Measurements from ENCODE around the gene CX3CL1.
"Not testable (repeated sequence)": the region's sequence is repeated elsewhere in the genome, so short reads cannot be mapped to it uniquely, and the experiment has no call there.

The CX3CL1 gene

DNA sequence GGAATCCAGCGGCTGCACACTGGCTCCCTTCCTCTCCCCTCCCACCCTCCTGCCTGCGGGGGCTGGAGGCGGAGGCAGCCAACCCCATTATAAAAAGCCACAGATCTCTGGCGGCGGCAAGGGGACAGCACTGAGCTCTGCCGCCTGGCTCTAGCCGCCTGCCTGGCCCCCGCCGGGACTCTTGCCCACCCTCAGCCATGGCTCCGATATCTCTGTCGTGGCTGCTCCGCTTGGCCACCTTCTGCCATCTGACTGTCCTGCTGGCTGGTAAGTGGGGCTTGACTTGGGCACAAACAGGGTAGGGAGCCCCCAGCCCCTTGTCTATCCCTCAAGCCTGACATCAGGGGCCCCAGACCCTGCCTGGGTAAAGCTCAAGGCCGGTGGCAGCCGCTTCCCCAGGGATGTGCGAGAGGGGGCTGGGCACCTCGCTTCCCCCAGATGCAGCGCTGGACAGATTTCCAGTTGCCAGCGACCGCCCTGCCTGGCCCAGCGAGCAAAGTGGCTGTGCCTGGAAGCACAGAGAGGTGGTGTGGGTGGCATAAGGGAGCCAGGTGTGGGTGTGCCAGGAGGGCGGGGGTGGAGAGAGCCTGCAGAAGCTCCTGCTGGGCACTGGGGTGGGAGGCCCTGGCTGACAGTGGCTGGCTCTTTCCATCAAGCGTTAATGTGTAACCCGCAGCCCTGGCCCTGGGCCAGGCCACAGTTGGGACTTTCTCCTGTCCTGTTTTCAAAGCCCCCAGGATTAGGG is at the start of gene CX3CL1:
Gene CX3CL1 (plus strand): TSS at position 119 of the 745 bp plus-strand sequence. CDS start 79 bp downstream, at position 198.
- DNase-seq = peak; percentile 68

DNA sequence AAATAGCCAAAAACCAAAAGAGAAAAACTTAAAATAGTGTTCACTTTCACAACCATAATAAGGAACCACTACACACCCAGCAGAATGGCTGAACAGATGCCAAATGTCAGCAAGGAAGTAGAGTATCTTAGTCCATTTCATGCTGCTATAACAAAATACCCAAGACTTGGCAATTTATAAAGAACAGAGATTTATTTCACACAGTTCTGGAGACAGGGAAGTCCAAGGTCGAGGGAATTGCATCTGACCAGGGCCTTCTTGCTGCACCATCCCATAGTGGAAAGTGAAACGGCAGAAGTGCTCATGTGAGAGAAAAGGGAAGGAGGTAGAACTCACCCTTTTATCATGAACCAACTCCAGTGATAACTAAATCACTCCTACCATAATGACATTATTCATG is 47.5 kb upstream of the CX3CL1 start:
- DNase-seq = no peak

DNA sequence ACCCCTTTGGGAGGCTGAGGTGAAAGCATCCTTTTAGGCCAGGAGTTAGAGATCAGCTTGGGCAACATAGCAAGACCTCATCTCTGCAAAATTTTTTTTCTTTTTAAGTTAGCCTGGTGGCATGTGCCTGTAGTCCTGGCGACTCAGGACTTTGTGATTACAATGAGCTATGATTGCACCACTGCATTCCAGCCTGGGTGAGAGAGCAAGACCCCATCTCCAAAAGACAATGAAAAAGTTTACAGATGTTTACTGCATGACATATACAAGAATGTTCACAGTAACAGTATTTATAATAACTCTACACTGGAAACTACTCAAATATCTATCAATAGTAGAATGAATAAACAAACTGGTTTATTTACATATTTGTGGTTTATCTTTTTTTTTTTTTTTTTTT is 46.8 kb upstream of the CX3CL1 start:
- DNase-seq = no peak

DNA sequence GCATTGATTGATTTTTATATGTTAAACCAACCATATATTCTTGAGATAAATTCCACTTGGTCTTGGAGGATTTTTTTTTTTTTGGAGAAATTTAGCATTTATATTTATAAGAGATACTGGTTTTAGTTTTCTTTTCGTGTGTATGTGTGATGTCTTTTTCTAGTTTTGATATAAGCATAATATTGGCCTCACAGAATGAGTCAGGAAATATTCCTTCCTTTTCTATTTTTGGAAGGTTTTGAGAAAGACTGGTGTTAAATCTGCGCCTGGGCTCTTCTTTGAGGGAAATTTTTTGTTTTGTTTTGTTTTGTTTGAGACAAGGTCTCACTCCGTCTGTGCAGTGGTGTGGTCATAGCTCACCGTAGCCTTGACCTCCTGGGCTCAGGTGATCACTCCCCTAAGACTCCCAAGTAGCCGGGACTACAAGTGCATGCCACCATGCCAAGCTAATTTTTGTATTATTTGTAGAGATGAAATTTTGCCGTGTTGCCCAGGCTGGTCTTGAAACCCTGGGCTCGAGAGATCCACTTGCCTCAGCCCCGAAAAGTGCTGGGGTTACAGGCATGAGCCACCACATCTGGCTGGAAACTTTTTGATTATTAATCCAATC is 42.5 kb upstream of the CX3CL1 start:
- DNase-seq = no peak

DNA sequence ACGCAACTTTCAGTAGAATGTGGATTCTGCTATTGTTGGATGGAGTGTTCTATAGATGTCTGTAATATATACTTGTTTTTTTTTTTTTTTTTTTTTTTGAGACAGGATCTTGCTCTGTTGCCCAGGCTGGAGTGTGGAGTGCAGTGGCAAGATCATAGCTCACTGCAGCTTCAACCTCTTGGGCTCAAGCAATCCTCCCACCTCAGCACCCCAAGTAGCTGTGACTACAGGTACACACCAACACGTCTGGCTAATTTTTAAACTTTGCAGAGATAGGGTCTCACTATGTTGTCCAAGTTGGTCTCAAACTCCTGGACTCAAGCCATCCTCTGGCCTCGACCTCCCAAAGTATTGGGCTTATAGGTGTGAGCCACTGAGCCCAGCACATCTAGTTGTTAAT is 40.9 kb upstream of the CX3CL1 start:
- no peak for DNase-seq

DNA sequence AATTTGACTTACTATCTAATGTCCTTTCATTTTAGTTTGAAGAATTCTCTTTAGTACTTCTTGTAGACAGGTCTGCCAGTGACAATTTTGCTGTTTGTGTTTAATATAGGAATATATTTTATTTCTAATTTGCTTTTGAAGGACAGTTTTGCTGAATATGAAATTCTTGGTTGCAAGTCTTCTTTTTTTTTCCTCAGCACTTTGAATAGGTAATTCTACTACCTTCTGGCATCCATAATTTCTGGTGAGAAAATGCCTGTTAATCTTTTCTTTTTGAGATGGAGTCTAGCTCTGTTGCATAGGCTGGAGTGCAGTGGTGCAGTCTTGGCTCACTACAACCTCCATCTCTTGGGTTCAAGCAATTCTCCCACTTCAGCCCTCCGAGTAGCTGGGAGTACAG is 38.9 kb upstream of the CX3CL1 start:
- no peak for DNase-seq

DNA sequence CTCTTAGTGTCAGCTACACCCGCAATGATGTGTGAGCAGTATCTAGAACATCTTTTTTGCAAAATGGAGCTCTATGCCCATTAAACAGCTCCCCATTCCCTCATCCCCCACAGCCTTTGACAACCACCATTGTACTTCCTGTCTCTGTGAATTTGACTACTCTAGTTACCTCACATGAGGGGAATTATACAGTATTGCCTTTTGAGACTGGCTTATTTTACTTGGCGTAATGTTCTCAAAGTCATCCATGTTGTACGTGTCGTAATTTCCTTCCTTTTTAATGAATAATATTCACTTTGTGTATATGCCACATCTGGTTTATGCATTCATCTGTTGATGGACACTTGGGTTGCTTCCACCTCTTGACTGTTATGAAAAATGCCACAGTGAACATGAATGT is 36.9 kb upstream of the CX3CL1 start:
- DNase-seq = no peak

DNA sequence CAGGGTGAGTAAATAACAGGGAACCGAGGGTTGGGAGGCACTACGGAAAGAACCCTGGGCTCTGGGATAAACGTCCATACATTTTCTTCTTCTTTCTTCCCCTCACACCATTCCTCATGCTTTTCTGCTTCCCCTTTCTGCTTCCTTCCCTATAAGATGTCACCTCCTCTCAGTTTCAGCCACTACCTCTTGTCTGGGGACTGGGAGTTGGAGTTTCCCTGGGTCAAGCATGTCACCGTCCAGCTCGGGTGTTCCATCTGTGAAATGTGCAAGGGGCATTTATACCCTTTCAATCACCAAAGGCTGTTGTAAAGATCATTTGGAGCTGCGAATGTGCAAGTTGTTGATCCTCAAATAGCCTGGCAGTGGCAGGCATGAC is 31.2 kb upstream of the CX3CL1 start:
- DNase-seq = no peak

DNA sequence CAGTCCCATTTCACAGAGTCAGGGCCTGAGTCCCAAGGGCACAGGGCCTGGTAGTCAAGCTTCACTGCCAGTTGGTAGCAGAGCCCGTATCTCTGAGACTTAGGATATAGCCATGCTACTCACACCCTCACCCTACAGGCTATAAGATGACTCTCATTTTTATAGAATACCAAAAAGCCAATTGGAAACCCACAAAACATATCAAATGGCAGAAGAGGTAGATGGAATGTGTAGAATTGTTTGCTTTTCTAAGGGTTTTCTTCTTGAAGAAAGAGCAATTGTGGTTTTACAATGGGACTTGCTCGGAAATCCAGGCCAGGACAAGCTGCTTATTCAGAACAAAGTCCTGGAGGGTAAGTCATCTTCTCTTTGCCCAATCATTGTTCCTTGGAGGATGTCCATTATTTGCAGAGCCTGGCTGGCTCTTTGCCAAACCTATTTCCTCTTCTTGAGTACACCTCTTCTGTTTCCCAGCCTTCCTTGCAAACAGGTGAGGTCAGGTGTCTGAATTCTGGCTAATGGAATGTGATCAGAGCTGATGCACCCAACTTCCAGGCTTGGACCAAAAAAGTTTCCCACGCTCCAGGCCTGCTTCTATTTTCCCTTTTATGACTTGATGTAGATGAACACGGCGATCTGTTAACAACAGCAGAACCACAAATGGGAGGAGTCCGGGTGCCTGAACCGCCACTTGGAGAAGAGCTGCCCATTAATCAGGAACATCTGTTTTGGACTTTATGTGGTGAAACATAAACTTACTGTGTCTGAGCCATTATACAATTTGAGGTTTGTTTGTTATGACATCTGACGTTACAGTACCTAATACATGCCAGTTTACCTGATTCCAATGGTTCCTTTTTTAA is 30.6 kb upstream of the CX3CL1 start:
- DNase-seq = peak; percentile 80

DNA sequence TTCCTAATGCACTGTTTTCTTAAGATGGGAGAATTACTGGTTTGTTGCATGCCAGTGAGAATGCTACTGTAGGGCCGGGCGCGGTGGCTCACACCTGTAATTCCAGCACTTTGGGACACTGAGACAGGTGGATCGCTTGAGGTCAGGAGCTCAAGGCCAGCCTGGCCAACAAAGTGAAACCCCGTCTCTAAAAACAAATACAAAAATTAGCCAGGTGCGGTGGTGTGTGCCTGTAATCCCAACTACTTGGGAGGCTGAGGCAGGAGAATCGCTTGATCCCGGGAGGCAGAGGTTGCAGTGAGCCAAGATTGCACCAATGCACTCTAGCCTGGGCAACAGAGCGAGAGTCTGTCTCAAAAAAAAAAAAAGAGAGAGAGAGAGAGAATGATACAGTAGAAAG is 29.7 kb upstream of the CX3CL1 start:
- not testable (repeated sequence) for DNase-seq

DNA sequence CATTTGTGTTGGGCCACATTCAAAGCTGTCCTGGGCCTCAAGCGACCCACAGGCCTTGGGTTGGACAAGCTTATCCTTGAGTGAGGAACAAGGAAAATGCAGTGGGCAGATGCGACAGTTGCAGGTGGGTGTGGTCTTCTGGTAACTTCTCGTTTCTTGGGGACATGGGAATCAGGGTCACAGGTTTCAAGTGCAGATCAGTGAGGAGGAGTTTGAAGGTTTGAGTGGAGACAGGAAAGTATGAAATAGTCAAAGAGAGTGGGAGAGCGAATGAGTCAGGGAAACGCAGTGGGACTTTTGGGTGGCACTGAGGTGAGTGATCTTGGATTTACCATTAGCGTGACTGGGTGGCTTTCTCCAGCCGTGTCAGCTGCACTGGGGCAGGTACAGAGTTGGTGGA is 29.1 kb upstream of the CX3CL1 start:
- no peak for DNase-seq

DNA sequence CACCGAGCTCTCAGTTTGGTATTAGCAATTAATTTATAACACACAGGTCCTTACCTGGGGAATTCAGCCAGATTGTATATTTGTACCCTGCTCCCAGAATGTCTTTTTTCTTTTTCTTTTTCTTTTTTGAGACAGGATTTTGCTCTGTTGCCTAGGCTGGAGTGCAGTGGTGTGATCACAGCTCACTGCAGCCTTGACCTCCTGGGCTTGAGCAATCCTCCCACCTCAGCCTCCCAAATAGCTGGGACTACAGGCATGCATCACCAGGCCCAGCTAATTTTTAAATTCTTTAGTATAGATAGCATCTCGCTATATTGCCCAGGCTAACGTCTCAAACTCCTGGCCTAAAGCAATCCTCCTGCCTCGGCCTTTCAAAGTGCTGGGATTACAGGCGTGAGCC is 28.2 kb upstream of the CX3CL1 start:
- not testable (repeated sequence) for DNase-seq

DNA sequence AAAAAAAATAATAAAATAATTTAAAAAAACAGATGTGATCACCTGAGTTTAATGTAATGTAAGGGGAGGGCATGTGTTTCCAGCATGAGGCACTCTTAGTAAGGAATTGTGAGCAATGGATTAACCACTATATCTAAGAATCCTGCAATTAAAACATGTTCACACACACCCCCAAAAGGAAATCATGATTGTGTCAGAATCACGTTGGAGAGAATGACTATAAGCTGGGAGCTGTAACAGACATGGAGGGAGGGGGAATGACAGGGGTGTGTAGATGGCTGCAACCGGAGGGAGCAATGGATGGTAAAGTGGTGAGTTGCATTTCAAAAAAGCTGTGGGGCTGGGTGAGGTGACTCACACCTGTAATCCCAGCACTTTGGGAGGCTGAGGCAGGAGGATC is 27.3 kb upstream of the CX3CL1 start:
- no peak for DNase-seq

DNA sequence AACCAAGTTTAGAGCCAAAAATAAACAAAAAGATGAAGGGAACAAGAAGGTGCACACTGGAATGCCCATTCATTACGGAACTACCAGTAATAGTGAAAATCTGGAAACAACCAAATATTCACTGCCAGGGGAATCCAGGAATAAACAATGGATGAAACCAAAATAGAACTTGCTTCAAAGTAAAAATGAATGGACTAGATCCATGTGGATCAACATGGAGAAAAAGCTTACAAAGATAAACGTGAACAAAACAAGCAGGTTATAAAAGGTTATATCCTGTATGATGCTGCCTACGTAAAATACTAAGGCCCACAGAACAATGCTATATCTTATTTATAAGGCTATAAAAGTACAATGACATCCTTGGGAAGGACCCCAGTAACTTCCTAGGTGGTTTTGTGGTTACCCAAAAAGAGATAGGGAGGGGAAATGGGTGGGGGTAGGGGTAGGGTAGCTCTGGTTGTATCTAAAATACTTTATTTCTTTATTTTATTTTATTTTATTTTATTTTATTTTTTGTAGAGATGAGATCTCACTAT is 26.6 kb upstream of the CX3CL1 start:
- DNase-seq = no peak

DNA sequence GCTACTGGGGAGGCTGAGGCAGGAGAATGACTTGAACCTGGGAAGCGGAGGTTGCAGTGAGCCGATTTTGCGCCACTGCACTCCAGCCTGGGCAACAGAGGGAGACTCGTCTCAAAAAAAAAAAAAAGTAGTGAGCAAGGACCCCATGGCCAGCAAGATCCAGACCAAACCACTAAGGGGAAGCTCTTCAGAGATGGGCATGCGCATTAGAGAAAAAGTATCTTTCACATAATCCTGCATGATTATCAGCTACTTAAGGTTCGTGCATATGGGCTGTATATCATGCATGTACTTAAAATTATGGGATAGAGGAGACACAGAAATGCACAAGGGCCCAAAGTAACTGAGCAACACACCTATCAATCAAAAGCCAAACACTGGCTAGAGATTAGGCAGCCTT is 24.4 kb upstream of the CX3CL1 start:
- DNase-seq = no peak

DNA sequence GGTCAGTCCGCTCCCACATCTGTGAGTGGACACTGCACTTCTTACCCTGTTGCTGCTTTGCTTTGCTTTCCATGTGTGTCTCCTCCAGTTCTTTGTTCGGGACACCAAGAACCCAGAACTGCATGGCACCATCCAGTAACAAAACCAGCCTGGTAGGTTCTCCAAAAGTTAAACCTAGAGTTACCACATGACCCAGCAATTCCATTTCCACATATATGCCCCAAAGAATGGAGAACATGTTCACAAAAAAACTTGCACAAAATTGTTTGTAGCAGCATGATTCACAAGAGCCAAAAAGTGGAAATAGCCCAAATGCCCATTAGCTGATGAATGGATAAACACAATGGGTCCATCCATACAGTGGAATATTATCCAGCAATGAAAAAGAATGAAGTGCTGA is 24.0 kb upstream of the CX3CL1 start:
- DNase-seq = no peak

DNA sequence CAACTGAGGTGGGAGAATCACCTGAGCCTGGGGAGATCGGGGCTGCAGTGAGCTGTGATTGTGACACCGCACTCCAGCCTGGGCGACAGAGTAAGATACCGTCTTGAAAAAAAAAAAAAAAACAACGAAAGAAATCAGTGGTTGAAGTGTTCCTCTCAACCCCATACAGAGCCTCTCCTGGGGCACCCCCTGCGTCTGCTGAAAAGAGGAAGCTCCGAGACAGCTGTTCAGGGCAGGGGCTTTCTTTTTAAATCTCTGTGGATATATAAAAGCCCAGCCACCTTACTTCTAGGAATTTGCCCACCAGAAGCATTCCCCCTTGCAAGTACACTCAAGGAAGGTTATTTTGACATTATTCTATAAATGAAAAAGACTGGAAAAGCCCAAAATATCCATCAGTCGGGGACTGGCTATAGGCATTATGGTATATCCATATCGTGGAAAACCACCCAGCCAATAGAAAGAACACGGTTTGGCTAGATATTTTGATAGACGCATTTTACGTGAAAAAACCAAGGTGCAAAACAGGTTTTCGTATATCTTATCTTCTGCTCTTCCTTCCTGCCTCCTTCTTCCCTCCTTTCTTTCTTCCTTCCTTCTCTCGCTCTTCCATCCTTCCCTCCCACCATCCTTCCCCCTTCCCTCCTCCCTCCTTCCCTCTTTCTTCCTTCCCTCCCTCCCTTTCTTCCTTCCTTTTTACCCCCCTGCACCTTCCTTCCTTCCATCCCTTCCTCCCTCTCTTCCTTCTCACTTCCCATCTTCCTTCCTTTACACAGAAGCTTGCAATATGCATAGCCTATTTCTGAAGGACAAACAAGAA is 22.9 kb upstream of the CX3CL1 start:
- DNase-seq = no peak

DNA sequence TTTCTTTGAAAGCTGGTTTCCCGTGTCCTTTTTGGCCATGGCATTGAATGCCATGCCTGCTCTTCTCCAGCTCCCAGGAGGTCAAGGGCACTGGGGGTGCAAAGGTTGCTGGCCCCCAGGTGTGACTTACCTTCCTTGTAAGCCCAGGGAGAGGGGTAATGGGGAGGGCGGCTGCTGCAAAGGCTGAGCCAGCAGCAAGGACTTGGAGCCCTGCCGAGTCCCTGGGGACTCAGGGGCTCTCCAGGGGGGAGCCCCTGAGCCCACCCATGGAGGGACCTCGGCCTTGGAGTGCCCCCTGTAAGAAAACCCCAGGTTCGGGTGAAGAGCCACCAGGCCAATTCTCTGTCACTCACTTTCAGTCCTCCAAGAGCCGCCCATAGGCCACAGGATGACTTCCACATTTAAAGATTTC is 19.6 kb upstream of the CX3CL1 start:
- DNase-seq = no peak

DNA sequence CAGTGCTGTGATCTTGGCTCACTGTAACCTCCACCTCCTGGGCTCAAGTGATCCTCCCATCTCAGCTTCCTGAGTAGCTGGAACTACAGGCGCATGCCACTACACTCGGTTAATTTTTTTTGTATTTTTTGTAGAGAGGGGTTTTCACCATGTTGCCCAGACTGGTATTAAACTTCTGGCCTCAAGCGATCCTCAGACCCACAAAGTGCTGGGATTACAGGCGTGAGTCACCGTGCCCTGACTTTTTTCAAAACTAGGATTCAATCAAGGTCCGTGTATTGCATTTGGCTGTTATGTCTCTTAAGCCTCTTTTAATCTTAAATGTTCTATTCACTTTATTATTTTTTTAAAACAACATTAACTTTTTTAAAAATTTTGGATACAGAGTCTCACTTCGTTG is 18.0 kb upstream of the CX3CL1 start:
- no peak for DNase-seq

DNA sequence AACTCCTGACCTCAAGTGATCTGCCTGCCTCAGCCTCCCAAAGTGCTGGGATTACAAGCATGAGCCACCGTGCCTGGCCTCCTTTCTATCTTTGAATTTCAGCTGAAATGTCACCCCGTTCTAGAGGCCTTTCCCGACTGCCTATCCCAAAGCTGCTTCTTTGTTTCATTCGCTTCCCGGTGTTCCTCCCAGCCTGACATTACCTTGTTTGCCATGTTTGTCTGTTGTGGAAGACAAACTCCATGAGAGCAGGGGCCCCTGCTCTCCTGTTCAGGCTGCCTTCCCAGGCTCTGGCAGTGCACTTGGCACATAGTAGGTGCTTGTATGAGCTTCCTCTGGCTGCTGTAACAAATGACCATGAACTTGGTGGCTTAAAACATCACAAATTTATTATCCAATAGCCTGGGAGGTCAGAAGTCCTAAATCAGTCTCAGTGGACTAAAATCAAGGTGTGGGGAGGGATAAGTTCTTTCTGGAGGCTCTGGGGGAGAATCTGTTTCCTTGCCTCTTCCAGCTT is 16.3 kb upstream of the CX3CL1 start:
- DNase-seq = no peak

DNA sequence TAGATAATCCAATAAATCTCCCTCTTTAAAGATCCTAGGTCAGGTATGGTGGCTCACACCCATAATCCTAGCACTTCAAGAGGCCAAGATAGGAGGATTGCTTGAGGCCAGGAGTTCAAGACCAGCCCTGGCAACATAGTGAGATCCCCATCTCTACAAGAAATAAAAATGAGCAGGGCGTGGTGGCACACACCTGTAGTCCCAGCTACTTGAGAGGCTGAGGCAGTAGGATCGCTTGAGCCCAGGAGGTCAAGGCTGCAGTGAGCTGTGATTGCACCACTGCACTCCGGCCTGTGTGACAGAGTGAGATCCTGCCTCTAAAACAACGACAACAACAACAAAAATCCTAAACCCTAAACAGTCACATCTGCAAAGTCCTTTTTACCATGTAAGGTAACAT is 15.7 kb upstream of the CX3CL1 start:
- DNase-seq = no peak

DNA sequence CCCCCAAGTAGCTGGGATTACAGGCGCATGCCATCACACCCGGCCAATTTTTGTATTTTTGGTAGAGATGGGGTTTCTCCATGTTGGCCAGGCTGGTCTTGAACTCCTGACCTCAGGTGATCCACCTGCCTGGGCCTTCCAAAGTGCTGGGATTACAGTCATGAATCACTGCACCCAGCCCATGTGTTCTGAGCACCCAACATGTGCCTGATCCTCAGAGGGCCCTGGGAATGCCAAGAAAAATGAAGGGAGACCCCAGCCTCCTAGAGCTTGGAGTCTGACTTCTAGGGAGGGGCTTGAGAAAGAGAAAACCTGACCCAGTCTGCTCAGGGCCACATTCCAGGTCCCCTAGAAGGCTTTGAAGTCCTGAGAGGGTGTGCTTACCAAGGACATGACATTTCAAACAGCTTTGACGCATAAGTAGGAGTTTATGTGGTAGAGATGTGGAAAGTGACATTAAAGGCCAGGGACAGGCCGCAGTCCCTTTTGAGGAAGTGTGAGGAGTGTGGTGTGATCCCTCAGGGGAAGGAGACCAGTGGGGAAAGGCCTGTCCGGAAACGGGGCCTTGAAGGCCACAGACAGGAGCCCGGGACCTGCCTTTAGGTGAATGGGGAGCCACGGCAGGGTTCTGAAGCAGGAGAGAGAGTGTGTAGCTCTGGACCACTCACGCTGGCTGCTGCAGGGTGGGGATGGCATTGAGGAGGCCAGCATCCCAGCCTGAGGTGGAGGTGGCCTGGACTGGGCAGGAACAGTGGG is 14.8 kb upstream of the CX3CL1 start:
- no peak for DNase-seq

All from kidney glomerular epithelial cell (primary cell).